C4-2B (cell line): ENCODE results near the gene TMEM161A.

ENCODE experiments used
- H3K27ac ChIP-seq: fragments of 450-650 bp; 2 replicates; pipeline ENCODE4 v1.5.1; 2017
- CTCF ChIP-seq: fragments of 450-650 bp; conservative IDR thresholded peaks from 2 replicates; pipeline ENCODE4 v1.5.1; 2017; ENCODE audit warnings: mild to moderate bottlenecking
- ZFX ChIP-seq: fragments of 450-650 bp; IDR thresholded peaks from 2 replicates; pipeline ENCODE4 v1.6.1; 2017

TMEM161A gene

GRCh38 chr19:19132912-19133311, 5.4 kb downstream of the TMEM161A start:
- no peak overlapping the region for H3K27ac ChIP-seq

GRCh38 chr19:19131989-19132388, 6.3 kb downstream of the TMEM161A start:
- no peak overlapping the region for H3K27ac ChIP-seq
- TF ChIP-seq CTCF: no peak
- TF ChIP-seq ZFX: no peak

More at GRCh38 chr19:19132912-19133311, 5.4 kb downstream of the TMEM161A start:
- TF ChIP-seq CTCF (no peak), ZFX (no peak)

GRCh38 chr19:19126102-19126501, 12.2 kb downstream of the TMEM161A start:
- TF ChIP-seq ZFX (no peak), CTCF (no peak)
- H3K27ac ChIP-seq: no peak overlapping the region

- no peak overlapping the region for H3K27ac ChIP-seq
- TF ChIP-seq ZFX (no peak), CTCF (no peak)
Measured at GRCh38 chr19:19123386-19123785, 14.9 kb downstream of the TMEM161A start.

GRCh38 chr19:19122902-19123301, 15.4 kb downstream of the TMEM161A start:
- H3K27ac ChIP-seq: no peak overlapping the region

GRCh38 chr19:19121371-19121770, 16.9 kb downstream of the TMEM161A start:
- no peak overlapping the region for H3K27ac ChIP-seq
- TF ChIP-seq ZFX: no peak
- no peak for TF ChIP-seq CTCF

More at GRCh38 chr19:19122902-19123301, 15.4 kb downstream of the TMEM161A start:
- TF ChIP-seq ZFX: no peak
- no peak for TF ChIP-seq CTCF

GRCh38 chr19:19120308-19121231, 17.7 kb downstream of the TMEM161A start:
- H3K27ac ChIP-seq: no peak overlapping the region
- TF ChIP-seq ZFX: no peak
- no peak for TF ChIP-seq CTCF
